HG03064 (cell line): ENCODE results near the gene SLC27A2.
"Not testable (repeated sequence)": the region's sequence is repeated elsewhere in the genome, so short reads cannot be mapped to it uniquely, and the experiment has no call there.

Experiments used
- ATAC-seq: cut with Tn5 transposase; IDR thresholded peaks from one replicate; pipeline ENCODE4 v1.9.1; 2021; ENCODE audit warnings: low read depth; ENCODE audit not compliant: unreplicated experiment

The SLC27A2 gene

GRCh38 chr15:50188793-50189192, 6.8 kb downstream of the SLC27A2 start:
- not testable (repeated sequence) for ATAC-seq

GRCh38 chr15:50189633-50190032, 7.6 kb downstream of the SLC27A2 start:
- no peak for ATAC-seq

GRCh38 chr15:50190166-50190570, 8.2 kb downstream of the SLC27A2 start:
- ATAC-seq, result no peak

- ATAC-seq, result peak; percentile 72
Observed at GRCh38 chr15:50190723-50191122, 8.7 kb downstream of the SLC27A2 start.

- no peak for ATAC-seq
Observed at GRCh38 chr15:50192164-50192563, 10.2 kb downstream of the SLC27A2 start.

GRCh38 chr15:50192926-50193620, 11.1 kb downstream of the SLC27A2 start:
- no peak for ATAC-seq

GRCh38 chr15:50202003-50202402, 20.0 kb downstream of the SLC27A2 start:
- ATAC-seq, result no peak

GRCh38 chr15:50206020-50206419, 24.0 kb downstream of the SLC27A2 start:
- no peak for ATAC-seq

GRCh38 chr15:50209809-50210208, 27.8 kb downstream of the SLC27A2 start:
- ATAC-seq, result no peak

- no peak for ATAC-seq
Observed at GRCh38 chr15:50210462-50211157, 28.6 kb downstream of the SLC27A2 start.

GRCh38 chr15:50218291-50218690, 36.3 kb downstream of the SLC27A2 start:
- no peak for ATAC-seq

GRCh38 chr15:50218691-50219090, 36.7 kb downstream of the SLC27A2 start:
- no peak for ATAC-seq

GRCh38 chr15:50219820-50220219, 37.8 kb downstream of the SLC27A2 start:
- no peak for ATAC-seq

- ATAC-seq, result no peak
Observed at GRCh38 chr15:50222181-50222580, 40.2 kb downstream of the SLC27A2 start.

GRCh38 chr15:50224606-50225005, 42.6 kb downstream of the SLC27A2 start:
- no peak for ATAC-seq

- ATAC-seq, result no peak
Observed at GRCh38 chr15:50225057-50225456, 43.1 kb downstream of the SLC27A2 start.

- ATAC-seq, result no peak
Observed at GRCh38 chr15:50225938-50226337, 43.9 kb downstream of the SLC27A2 start.

GRCh38 chr15:50227076-50227475, 45.1 kb downstream of the SLC27A2 start:
- no peak for ATAC-seq

GRCh38 chr15:50228866-50229265, 46.9 kb downstream of the SLC27A2 start:
- no peak for ATAC-seq

- no peak for ATAC-seq
Observed at GRCh38 chr15:50229336-50229735, 47.3 kb downstream of the SLC27A2 start.

GRCh38 chr15:50231761-50232160, 49.8 kb downstream of the SLC27A2 start:
- no peak for ATAC-seq

- no peak for ATAC-seq
Observed at GRCh38 chr15:50232791-50233190, 50.8 kb downstream of the SLC27A2 start.
